IPS-11a (cell line): Measurements from ENCODE around the gene WDR7.

Source experiments
- H3K4me3 ChIP-seq: one replicate; pipeline ENCODE4 v1.5.1; 2013; ENCODE audit warnings: low read depth, low read length, control low read depth

Gene WDR7

GRCh38 chr18:56929886-56930285 is 278.7 kb downstream of the WDR7 start:
- H3K4me3 ChIP-seq = no peak overlapping the region

DNA sequence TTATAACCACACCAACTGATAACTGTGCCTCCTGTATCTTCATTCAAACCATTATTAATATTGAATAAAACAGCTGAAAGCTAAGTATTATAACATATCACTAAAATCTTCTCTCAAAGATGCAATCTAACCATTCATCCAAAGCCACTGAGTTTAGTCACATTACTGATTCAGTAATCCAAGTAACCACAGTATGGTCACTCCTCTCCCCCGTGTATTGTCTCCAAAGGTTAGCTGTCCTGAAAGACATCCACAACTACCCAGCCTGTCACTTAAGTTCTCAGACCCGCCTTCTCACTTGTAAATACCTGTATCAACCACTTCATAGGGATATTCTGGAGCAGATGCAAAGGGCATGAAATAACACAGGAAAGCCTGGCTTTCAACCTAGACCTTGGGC is 282.3 kb downstream of the WDR7 start:
- H3K4me3 ChIP-seq = no peak overlapping the region

DNA sequence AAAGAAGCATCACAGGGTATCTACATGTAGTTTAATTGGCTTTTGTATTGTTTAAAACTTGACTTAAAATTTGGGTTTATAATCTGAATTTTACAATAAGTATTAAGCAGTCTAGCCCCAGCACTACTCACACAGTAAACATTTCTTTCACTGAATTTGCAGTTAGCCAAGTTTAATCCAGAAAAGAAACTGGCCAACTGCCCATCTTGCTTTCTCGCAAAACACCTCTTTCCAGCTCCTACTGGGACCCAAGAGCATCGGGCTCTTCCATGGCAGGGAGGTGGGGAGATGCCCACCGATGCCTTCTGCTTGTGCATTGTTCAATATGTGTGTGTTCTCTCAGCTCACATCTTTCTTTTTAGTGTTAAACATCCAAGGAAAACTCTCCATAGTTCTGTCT is 283.0 kb downstream of the WDR7 start:
- H3K4me3 ChIP-seq = no peak overlapping the region

DNA sequence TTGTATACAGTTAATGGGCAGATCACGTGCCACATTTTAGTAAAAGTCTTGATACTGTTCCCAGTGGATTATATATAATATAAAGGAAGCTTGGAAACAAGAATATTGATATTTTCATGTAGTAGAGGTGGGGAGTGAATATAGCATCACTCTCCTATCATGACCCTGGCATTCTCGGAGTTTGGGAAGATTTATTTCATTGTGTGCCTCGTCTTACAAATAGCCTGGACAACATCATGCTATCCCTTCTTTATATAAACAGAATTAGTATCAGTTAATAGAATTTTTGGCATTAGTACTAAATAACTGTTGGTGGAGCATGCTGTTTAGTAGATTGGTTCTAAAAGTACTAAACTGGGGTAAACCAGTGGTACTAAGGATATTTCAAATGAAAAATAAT is 283.7 kb downstream of the WDR7 start:
- H3K4me3 ChIP-seq = no peak overlapping the region

DNA sequence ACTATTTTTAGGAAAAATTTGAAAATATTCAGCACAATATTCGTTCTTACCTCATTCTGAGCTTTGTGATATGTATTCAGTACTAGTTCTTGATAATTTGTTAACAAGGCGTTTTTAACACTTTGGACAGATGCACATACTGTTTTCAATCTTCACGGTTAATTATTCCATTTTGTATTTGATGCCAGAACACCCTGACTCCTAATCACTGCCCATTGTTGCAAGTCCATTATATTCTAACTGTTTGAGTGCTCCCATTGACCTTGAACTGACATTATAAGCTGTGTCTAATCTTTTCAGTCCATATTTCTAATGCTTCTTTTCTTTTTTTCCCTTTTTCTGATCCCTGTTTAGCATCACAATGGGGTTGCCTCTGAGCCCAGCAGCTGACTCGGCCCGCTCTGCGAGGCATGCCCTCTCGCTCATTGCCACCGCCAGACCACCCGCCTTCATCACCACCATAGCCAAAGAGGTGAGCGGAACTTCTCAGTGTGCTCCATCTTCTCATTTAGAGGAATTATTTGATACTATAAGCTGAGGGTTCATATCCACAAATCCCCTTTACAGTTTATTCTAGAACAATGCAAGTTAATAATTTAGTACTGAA is 284.4 kb downstream of the WDR7 start:
- H3K4me3 ChIP-seq = no peak overlapping the region

- H3K4me3 ChIP-seq = no peak overlapping the region
Observed at GRCh38 chr18:56936457-56936856, 285.3 kb downstream of the WDR7 start.

DNA sequence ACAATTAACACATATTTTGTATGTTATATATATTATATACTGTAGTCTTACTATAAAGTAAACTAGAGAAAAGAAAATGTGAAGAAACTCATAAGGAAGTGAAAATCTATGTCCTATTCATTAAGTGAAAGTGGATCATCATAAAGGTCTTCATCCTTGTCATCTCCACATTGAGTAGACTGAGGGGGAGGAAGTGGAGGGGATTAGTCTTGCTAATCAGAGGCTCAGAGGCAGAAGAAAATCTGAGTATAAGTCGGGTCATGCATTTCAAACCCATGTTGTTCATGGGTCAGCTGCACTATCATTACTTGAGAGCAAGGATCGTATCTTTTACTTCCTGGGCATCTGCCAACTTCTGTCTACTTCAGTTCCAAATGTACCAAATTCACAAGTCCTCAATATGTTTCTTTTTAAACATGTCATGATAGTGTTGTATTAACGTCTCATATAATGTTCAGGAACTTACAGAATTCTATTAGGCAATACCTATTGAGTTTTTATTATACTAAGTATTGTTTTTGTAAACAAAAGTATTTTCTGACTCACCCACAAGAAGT is 286.8 kb downstream of the WDR7 start:
- no peak overlapping the region for H3K4me3 ChIP-seq

- H3K4me3 ChIP-seq = no peak overlapping the region
Observed at GRCh38 chr18:56945171-56946083, 294.3 kb downstream of the WDR7 start.

- no peak overlapping the region for H3K4me3 ChIP-seq
Observed at GRCh38 chr18:56947236-56947635, 296.1 kb downstream of the WDR7 start.

- H3K4me3 ChIP-seq = no peak overlapping the region
Observed at GRCh38 chr18:56952026-56952425, 300.9 kb downstream of the WDR7 start.

DNA sequence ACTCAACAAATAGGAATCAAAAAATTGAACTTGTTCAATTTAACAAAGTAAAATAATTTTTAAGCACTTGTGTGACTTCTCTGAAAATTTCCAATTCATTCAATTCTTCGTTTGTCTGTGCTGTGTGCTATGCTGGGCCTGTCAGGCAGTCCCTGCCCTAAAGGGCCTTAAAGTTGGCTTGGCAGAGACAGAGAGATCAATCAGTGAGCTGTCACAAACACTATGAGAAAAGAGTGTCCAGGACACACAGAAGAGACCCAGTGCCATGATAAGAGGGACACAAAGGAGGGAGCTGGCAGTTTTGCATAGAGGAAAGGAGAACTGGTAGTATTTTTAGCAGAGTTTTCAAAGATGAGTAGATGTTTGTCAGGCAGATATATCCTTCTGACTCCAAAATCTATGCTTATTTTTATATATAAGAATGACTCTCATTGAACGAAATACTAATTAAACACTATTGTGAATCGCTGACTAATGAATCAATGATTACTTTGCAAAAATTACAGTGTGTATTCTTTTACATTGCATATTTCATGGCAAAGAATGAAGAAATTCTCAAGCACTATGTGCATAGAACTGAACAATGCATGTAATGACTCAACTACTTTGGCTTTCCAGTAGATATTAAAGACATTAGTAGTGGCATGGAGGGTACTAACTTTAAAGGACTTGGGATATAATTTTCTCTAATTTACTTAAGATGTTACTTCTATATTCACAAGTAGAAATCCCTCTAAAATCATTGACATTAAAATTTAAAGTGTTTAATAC is 302.5 kb downstream of the WDR7 start:
- H3K4me3 ChIP-seq = no peak overlapping the region

DNA sequence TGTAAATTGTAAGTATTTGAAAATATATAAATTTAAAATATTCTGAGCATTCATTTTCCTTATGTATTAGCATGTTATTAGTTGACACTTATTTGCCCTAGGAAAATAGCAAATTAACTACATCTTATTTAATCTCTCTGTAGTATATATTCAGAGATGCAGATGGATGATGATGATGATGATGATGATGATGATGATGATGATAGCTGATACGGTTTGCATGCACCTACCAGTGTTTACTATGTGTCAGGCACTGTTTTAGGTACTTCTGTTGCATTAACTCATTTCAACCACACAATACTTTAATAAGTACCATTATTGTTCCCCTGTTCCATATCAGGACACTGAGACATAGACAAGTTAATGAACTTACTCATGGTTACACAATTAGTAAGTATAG is 304.3 kb downstream of the WDR7 start:
- no peak overlapping the region for H3K4me3 ChIP-seq

DNA sequence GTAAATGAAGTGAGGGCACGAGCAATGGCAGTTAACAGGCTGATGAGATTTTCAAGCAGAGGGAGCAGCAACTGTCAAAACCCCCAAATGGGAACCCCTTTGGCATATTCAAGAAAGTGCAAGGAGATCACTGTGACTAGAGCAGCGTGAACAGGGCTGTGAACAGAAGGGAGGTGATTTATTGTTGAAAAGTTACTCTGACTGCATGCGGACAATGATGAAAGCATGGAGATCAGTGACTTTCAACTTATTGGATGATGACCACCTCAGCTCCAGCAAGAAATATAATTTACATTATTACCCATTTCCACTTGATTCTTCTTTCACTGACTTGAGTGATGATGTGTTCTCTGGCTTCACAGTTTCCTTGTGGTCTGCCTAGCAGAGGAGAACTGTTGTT is 308.0 kb downstream of the WDR7 start:
- H3K4me3 ChIP-seq = no peak overlapping the region

DNA sequence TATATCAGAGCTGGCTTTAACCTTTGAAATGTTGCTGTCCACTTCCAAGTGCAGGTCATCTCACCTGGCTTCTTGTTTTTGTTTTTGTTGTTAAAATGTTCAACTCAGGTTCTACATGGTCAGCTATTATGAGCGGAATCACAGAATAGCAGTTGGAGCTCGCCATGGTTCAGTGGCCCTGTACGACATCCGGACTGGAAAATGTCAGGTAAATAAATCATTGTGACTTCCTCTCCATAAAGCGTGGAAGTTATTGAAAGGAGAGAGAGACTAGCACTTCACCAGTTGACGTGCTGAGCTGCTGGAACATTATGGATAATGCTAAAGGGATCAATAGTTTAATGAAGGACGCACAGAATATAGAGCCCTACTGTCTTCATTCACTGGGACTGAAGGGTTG is 311.2 kb downstream of the WDR7 start:
- no peak overlapping the region for H3K4me3 ChIP-seq

DNA sequence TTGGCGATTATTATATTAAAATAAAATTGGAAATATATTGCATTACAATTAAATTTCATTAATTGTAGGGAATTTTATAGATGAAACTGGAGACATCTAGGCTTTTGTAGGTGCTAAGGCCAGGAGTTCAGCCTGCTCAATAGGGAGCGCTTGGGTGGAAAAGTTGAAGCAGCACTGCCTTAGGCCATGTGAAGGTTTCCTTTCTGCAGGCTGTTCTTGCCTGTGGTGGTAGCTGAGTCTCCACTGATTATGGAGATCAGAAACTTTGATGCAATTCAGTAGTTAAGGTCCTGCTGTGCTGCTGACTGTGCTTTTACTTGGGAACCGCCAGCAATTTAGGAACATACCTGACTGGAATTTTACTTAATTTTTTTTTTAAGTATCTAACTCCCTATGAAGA is 315.9 kb downstream of the WDR7 start:
- no peak overlapping the region for H3K4me3 ChIP-seq

DNA sequence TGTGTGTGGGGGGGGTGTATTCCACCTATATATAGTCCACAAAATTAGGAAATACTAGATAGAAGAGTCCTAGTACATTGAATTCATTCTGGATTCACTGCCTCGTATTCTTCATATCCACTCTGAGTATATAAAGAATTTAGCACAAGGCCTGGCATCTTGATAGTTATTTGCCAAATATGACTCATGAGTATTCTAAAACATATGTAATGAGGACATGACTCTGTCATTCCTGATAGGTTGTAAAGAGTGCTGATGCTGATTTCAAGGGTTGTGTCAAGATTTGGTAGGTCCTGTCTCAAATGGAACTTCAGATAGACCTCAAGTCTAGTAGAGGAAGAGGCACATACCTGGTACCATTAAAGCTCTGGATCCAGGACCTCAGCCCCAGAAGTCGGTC is 322.3 kb downstream of the WDR7 start:
- no peak overlapping the region for H3K4me3 ChIP-seq

DNA sequence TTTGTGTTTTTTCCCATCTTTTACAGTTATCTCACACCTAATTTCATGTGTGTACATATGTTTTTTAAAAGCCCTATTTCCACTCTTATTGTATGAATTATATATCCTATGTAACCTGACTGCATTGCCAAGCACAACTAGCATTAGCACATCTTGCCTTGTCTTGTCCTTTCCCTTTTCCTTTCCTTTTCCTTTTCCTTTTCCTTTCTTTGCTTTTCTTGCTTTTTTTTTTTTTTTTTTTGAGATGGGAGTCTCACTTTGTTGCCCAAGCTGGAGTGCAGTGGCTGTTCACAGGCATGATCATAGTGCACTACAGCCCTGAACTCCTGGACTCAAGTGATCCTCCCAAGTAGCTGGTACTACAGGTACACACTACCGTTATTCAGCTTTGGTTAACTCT is 323.0 kb downstream of the WDR7 start:
- H3K4me3 ChIP-seq = no peak overlapping the region

- no peak overlapping the region for H3K4me3 ChIP-seq
Observed at GRCh38 chr18:56975276-56975675, 324.1 kb downstream of the WDR7 start.

DNA sequence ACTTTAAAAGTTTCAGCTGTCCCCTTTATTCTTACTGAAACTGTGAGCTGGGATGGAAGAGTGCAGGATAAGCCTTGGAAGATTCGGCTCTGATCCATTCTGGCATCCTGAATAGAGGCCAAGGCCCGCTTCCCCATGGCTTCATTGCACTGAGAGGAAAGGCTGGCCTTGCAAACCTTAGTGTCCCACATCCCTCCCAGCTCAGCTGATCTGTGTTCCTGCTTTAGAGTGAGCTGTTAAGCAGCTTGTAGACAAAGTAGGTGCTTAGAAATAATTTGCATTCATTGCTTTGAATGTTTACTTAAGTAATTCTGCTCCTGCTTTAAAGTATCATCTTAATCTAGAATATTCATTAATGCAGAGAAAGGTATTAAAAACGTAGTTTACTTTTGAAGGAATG is 326.1 kb downstream of the WDR7 start:
- no peak overlapping the region for H3K4me3 ChIP-seq

DNA sequence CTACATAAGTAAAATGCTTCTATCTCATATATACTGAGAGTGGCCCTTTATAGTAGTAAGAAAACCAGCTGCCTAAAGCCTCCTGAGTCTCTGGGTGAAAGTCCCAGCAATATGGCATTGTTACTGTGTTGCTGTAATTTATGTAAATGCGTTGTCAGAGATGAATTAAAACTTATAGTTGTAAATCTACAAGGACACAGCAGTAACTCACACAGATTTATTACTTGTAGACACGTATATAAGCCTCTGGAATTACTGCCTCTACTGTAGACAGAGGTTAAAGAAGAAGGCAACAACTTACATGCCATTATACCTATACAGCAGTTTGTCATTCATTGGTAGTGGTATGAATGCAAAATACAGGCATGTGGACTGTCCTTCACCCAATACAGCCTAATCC is 326.6 kb downstream of the WDR7 start:
- no peak overlapping the region for H3K4me3 ChIP-seq

DNA sequence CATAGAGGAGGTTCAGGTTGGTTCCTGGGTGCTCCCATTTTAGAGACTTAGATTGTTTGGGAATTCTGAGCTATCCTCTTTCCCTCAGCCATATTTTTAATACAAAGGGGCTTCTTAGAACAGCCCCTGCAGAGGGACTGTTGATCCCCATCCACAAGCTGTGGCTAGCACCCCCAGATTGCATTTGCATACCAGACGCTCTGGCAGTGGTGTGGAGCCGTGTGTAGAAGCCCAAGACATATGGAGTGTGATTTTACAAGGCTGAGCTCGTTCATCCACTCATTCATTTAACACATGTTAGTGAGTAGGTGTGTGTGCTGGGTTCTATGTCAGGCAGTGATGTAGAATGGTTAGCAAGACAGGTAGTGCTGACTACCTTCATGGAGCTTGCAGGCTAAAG is 329.0 kb downstream of the WDR7 start:
- H3K4me3 ChIP-seq = no peak overlapping the region

DNA sequence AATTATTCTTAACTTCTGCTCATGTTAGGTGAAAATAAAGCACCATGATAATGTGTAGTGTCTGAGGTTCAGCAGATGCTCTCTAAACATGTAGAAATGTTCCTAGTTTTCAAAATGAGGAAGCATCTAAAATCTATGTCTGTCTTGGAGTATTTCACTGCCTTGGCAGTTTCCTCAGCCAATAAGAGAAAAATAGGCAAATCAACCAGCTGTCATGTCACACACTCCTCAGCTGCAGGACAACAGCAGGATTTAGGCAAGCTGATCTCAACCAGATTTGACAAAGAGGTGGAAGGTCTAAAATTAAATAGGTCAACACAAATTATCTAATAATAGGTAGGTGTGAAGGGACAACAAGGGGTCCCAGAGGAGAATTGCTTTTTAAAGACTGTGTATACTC is 331.6 kb downstream of the WDR7 start:
- no peak overlapping the region for H3K4me3 ChIP-seq
